HG03103 (cell line): ENCODE results near the gene ADAMTS12.

Experiments
- ATAC-seq: cut with Tn5 transposase; IDR thresholded peaks from one replicate; pipeline ENCODE4 v1.9.1; 2021; ENCODE audit warnings: low read depth; ENCODE audit not compliant: unreplicated experiment

The ADAMTS12 gene

DNA sequence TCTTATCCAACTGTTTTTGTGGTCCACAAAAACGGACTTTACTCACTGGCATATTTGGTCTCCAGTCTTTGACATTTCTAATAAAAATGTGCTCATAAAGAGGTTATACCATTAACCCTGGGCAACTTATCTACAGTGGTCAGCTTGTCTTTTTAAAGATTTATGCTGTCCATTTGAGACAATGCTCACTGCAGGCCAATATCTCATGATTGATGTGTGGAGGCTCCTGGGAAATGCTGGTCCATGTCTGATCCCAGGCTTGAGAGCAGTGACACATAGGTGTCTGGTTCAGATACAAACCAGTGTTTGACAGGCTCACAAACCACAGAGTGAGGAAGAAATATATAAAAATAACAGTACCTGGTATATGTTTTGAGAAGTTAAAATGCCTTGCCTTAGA lies 270.3 kb downstream of the ADAMTS12 start:
- ATAC-seq = no peak

DNA sequence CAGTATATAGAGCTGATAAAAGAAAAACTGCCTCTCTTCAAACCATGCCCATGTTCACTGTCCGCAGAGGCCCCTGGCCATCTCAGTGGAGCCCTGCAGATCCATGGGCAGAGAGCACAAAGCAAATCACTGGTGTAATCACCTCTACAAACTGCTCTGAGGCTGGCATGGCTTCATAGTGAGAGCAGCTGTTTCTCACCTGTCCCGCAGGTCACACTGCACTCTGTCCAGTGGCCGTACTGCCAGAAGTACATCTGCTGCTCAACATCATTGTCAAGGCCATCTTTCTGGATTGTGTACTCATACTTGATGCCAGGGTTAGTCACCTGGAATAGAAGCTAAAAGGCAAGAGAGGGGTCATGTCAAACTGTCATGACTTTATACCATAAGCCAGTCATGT lies 277.8 kb downstream of the ADAMTS12 start:
- no peak for ATAC-seq

GRCh38 chr5:33612386-33612785 lies 279.4 kb downstream of the ADAMTS12 start:
- no peak for ATAC-seq

GRCh38 chr5:33611877-33612276 lies 279.9 kb downstream of the ADAMTS12 start:
- ATAC-seq = no peak

DNA sequence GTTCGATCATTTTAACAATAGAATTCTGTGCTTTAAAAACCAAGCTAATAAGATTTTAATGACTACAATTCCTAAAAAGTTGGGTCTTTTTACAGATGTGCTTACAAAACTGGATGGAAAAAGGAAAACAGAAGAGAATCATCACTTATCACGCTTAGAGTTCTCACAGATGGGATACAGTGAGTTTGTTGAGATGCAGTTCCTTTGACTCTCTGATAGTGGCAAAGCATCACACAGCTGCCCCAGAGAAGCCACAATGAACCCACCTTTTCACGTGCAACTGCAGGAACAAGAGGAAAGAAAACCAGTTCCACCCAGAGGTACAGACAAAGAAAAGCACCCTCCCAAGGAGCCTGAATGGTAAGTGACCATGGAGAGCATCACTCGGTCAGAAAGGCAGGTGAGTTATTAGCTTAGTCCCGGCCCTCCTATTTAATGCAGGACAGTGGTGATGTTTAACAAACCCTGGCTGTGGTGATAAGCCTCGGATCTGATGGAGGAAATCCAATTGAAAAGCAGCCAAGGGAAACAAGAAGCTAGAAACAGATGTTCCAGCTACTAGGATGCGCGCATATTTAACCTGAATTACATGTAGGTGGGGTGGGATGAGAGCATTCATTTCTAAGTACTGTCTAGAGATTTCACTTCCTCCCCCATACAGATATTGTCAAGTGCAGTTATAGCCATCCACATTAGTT lies 283.3 kb downstream of the ADAMTS12 start:
- no peak for ATAC-seq

DNA sequence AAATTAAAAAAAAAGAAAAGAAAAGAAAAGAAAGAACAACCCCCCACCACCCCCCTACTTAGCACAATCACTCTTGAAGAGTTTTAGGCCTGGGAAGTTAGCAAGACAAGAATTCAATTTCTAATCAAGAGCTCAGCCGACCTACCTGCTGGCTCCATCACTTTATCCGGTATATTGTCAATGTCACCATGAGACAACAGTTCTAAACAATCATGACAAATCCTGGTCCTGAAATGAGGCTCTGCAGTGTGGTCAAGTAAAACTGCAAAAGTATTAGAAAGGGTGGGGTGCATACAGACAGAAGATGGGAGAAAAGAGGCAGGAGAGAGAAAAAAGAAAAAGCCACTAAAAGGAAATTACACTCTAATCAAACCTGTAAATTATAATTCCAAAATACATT lies 287.3 kb downstream of the ADAMTS12 start:
- no peak for ATAC-seq

DNA sequence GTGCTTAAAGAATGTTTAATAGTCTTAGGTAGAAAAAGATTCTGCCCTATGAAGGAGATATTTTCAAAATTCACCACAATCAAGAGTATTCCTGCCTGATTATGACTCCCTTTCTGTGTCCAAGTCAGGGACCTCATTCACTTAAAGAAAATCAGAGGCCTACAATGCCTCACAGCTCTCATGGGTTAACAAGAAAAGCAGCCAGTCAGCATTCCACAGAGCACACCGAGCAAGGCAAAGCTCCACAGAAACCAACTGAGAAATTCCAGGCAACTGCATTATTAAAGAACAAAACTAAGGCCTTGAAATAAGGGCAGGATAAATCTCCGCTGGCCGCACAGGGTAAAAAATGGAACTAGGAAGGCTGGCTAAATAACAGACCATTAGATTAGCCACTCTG lies 289.9 kb downstream of the ADAMTS12 start:
- ATAC-seq = no peak

DNA sequence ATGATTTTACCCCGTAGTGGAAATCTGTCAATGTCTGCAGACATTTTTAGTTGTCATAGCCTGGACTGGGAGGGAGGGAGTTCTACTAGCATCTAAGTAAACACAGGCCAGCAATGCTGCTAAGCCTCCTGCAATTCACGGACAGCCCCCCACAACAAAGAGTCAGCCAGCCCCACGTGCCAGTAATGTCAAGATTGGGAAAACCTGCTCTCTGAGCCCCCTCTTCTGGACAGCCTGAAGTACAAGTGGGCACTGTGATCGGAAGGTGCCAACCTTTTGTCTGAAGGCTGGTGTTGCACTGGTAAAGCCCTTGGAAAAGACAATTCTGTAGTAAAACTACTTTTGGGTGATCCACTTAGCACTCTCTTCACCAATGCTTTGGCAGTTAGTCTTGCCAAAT lies 296.5 kb downstream of the ADAMTS12 start:
- no peak for ATAC-seq

- no peak for ATAC-seq
These were observed 297.8 kb downstream of the ADAMTS12 start for GRCh38 chr5:33594006-33594405.

GRCh38 chr5:33592245-33592644 lies 299.5 kb downstream of the ADAMTS12 start:
- ATAC-seq = no peak

GRCh38 chr5:33588654-33589372 lies 303.0 kb downstream of the ADAMTS12 start:
- ATAC-seq = no peak

- ATAC-seq = no peak
These were observed 308.5 kb downstream of the ADAMTS12 start for GRCh38 chr5:33583332-33583731.

- ATAC-seq = no peak
These were observed 309.4 kb downstream of the ADAMTS12 start for GRCh38 chr5:33582417-33582816.

GRCh38 chr5:33579789-33580188 lies 312.0 kb downstream of the ADAMTS12 start:
- no peak for ATAC-seq

DNA sequence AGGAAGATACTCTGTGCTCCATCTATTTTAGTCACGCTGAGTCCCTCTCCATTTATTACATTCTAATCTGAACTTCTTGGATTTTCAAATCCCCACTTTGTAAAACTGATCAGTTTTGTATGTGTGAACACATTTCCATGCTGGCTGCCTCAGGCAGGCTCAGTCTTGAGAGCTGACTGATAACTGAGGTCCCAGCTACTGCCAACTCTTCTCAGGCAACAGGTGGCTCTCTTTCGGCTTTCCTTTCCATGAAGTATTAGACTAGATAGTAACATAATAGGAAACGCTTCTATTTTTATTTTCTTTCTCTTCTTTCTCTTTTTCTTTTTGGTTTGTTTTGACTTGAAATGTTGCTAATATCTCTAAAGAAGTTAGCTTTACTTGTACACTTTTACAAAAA lies 312.6 kb downstream of the ADAMTS12 start:
- ATAC-seq = no peak

DNA sequence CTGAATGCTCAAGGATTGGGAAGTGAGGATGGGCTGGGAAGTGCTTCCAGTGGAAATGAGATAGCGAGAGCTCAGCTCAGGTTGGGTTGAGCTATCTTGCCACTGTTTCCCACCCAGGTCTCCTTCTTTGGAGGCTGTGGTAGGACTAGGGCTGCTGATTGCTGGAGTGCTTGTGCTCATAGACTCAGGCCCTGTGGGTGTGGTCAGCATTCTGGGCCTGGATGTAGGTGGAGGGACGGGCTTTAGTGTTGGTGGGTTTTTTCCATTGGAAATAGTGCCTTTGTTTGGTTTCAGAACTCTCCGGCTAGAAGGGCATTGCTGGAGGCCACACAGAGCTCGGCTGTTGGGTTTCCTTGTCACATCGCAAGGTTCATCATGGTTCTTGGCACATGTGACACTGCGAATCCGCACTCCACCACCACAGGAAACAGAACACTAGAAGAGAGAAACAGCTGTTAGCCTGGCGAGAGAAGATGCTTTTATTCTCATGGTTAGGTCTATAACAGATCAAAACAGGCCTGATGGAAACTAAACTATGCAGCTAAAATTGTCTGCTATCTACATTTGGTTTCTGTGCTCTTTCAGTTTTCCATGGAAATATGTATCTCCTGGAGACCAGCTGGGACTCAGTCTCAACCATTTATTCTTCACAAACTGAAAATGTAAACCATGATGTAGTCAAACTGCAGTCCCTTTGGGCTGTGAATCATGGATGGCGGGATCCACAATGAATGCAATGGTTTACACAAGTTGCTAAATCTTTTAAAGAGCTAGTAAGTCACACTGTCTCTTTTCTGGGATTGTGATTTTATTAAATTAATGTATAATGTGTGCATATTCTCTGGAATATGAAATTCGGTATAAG lies 314.8 kb downstream of the ADAMTS12 start:
- ATAC-seq = no peak

DNA sequence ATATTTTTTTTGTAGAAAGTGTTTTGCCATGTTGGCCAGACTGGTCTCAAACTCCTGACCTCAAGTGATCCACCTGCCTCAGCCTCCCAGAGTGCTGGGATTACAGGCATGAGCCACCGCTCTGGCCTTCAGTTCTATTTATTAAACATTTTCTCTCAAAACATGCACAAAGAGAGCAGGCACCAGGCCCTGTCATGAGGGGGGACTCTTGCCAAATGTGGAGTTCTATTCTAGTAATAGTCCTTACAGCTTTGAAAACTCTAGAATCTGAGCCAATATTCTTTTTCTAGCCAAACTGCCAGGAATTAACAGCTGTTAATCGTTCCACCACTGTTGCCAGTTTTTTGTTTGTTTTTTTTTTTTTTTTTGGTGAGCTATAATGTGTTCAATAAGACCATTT lies 326.5 kb downstream of the ADAMTS12 start:
- ATAC-seq = no peak

GRCh38 chr5:33563983-33564908 lies 327.5 kb downstream of the ADAMTS12 start:
- ATAC-seq = no peak

DNA sequence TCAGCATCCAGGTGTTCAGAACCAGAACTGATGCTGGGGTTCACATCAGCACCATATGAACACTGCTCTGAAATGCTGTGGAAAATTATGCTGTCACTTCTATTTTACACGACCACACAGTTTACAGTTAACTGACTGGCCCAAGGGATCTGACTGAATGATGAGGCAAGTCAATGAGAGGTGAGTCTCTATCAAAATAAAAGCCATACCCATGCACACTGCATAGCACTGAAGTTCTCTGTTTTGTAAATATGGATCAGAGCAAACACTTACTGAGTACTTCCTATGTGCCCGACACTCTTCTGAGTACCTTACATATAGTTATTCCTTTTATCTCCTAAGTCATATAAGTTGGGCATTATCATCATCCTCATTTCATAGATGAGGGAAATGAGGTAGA lies 328.3 kb downstream of the ADAMTS12 start:
- ATAC-seq = no peak

GRCh38 chr5:33558489-33558888 lies 333.3 kb downstream of the ADAMTS12 start:
- ATAC-seq = no peak
